Ovary (tissue), 3 donors: ENCODE data around the gene IKZF3.

Source experiments
- CTCF ChIP-seq, 3 donors: fragments of 450-650 bp in 2 of 3; fragments of 200-600 bp in 1 of 3; IDR thresholded peaks; one replicate each; pipeline versions ENCODE4 v1.5.1 to v1.8.0; 2016 to 2022; ENCODE audit warnings: antibody characterized with exemption in 3 of 3, mild to moderate bottlenecking in 1 of 3
- EP300 ChIP-seq: sonication (generic); formaldehyde crosslinking; IDR thresholded peaks from one replicate; pipeline ENCODE4 v1.6.1; 2017; ENCODE audit warnings: antibody characterized with exemption
- POLR2A ChIP-seq: fragments of 450-650 bp; IDR thresholded peaks from one replicate; pipeline ENCODE4 v1.6.1; 2017; ENCODE audit warnings: antibody characterized with exemption, mild to moderate bottlenecking, moderate library complexity
- donor health status: DM: no; HTN: no; CAD: no.

- no peak for TF ChIP-seq CTCF (IDR thresholded peaks at IDR 0.05)
- no peak for TF ChIP-seq EP300
- TF ChIP-seq POLR2A = no peak
Measured at GRCh38 chr17:39774047-39774446, 90.1 kb downstream of the IKZF3 start.
